Eye (tissue), 1 donor: Measurements from ENCODE around the gene PAPPA.
A peak's percentile ranks its signal among the peaks of the same experiment; 100 is the strongest.

Experiments used
- DNase-seq: peaks from one replicate; pipeline ENCODE4 v3.0.0-alpha.2; 2015

The PAPPA gene

DNA sequence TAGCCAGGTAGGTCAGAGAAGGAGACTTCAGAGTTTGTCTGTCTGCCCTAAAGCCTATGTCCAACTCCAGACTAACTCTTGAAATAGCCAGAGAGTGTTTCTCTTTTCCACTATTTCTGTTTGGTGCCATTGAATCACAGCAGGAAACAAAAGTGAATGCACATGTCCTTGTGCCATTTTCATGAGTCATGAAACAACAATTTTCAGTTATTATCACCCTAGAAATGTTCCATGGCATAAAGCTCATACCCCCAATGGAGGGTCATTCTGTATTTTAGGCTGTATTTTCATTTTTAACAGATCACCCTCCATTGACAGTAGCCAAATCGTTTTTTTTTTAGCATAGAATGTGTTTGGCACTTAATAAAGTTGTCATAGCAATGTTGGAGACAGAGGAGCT, 124.7 kb downstream of the PAPPA start:
- DNase-seq: no peak

DNA sequence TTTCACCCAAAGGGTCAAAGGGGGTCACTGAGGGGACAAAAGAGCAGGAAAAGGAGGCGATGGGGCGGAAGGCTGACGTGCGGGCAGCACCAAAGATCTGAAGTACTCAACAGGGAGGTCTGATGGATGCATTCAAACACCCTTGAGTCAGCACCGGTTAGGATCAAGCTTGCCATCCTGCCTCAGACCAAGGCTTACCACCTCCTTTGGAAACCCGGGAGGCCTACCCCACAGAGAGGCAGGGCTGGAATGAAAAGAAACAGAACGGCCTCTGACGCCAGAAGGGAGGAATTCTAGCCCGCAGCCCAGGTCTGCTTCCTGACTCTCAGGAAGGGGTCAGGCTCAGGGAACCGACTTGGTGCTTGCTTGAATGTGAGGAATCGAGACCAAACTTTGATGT, 125.6 kb downstream of the PAPPA start:
- peak; percentile 91 for DNase-seq

DNA sequence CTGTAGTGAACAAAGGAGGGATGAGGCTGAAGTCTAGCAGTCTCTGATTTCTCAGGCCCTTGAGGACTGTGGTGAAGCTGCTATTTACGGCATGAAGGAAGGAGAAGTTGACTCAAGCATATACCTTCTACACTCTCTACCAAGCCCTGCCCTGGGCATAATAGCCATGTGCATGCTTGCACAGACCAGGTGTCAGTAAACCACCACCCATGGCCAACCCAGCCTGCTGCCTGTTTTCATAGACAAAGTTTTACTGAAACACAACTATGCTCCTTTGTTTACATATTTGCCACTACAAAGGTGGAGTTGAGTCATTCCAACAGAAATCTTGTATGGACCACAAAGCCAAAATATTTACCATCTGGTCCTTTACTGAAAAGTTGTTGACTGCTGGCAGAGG, 126.9 kb downstream of the PAPPA start:
- DNase-seq: no peak

DNA sequence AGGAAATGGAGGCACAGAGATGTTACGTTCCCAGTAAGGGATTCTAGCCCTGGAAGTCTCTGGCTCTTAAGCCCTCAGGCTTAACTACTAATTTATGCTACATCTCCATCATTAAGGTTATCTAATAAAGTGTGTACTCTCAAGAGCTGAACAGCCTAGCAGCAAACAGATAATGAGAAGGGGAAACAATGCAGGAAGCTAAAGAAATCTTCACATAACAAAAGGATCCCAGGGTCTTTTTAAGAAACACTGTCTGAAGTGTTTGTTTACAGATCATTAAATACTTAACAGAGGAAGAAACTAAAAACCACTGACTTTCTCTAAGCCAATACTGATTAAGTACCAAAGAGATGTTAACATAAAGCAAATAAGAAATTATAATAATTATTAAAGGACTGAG, 129.0 kb downstream of the PAPPA start:
- DNase-seq: no peak

DNA sequence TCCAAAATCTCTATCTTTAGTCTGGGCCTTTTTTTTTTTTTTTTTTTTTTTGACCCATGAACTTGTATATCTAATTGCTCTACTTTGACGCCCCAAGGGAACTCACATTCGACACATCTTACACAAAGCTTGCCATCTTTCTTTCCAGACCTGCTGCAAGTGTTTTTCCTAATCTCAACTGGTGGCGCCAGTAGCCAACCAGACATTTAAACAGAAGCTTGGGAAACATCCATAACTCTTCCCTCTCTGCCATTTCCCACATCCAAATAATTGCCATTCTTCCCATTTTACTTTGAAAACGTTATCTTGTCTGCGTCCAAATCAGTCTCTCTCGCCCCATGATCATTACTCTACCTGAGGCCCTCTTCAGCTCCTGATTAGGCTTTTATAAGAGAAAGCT, 130.9 kb downstream of the PAPPA start:
- no peak for DNase-seq

DNA sequence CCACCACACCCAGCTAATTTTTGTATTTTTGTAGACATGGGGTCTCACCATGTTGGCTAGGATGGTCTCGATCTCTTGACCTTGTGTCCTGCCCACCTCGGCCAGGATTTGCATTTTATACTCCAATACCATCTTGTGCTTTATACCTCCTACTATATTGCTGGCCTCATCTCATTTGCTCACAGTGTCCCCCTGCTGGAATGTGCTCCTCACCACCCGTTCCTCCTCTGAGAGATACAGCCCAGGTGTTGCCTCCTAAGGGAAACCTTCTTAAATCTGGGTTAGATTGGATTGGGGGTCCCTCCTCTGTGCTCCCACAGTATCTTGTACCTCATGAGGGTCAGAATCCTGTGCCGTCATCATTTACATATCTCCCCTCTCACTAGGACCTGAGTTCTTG, 131.7 kb downstream of the PAPPA start:
- DNase-seq: no peak

DNA sequence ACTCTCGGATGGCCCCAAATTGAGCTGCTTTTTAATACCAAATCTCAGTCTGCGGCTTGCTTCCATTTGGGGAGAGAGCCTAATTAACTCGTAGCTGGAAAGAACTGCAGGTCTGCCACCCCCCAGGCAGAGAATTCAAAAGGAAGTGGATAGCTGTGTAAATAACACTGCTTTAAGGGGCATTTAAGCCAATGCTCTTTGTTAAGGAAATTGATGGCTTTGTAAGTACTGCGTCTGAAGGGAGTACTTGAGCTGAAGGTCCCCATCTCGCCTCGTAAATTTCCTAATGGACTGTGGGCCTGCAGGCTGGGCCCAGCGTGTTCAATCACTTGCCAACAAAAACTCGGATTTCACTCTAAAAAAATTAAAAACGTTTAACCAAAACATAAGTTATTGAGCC, 132.7 kb downstream of the PAPPA start:
- DNase-seq: no peak

DNA sequence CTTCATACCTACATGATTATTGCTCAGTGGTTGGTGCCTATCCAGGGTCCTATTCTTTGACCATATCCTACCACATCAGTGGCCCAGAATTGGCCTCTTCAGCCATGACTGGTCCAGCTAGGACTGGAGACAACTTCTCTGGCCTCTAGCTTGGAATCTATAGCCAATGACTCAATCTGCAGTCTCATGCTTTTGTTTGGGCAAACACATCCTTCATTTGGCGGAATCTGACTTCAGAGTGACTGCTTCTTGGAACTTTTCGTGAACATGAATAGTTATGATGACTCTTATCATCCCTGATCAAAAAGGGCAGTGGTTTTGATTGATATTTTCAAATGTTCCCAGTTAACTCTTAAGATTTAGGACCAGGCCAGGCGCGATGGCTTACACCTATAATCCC, 134.1 kb downstream of the PAPPA start:
- DNase-seq: no peak

DNA sequence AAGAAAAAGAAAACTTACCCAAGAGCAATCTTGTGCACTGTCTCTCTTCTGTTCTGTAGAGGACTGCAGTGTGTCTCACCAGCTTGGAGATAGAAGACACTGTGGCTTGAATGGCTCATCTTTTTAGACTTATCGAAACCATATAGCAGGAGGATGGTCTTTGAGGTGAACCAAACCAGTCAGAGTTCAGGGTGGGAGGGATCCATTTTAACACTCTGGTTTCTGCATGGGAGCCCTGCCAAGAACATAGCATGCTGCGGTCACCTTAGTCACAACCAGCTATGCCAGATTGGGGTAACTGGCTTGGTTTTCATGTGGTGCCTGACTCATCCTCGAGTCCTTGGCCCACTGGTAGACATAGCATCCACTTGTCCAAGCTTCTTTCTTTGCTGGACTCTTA, 135.1 kb downstream of the PAPPA start:
- no peak for DNase-seq

DNA sequence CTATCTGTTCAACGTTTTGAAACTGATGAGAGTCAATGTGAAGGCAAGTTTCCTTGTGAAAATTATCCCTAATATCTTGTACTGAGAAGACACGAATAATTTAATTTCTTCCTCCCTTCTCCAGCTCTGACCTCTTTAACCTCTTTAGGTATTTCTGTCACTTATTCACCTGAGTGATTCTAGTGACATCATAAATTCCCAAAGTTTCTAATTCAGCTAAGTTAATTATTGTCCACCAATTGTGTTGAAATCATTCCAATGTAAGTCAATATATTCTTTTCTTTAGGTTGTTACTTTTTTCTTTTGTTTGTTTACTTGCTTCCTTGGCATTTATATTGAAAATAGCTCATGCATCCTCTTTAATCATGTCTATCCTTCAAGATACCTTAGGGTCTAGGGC, 143.8 kb downstream of the PAPPA start:
- DNase-seq: no peak

DNA sequence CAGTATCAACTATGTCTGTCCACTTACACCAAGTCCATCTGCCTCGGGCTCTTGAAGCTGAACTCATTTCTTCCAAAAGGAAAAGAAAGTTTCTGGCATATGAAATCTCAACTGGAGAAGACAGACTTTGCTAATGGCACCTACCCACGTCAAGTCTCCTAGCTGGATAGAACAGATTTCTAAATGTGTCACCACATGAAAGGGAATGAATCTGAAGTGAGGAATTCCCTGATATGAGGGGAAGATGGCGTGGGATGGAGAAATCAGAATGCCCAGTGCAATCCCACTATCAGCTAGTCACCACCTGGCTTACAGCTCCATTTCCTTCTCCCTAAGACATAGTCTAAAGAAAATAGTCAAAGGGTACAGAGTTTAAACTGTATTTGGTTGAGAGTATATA, 144.7 kb downstream of the PAPPA start:
- no peak for DNase-seq

DNA sequence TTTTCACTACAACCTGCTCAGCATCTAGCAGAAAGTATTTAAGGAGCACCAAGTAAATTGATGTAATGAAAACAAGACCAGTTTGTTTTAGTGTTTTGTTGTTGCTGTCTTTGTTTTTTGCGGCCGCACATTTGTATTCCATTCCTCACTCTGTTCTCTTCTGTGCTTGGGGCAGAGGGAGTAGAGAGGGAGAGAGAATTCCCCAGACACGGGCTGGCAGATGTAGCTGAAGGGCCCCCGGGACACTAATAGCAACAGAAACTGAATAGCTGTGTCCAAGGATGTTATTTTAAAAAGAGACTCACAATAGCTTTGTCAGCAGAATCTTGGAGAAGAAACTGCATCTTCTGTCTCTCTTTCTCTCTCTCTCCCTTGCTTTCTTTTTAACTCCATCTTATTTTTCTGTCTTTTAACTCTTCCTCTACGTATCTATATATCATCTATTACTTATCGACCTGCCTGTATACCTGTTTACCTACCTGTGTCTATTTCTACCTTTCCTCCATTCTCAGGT, 145.3 kb downstream of the PAPPA start:
- DNase-seq: no peak

DNA sequence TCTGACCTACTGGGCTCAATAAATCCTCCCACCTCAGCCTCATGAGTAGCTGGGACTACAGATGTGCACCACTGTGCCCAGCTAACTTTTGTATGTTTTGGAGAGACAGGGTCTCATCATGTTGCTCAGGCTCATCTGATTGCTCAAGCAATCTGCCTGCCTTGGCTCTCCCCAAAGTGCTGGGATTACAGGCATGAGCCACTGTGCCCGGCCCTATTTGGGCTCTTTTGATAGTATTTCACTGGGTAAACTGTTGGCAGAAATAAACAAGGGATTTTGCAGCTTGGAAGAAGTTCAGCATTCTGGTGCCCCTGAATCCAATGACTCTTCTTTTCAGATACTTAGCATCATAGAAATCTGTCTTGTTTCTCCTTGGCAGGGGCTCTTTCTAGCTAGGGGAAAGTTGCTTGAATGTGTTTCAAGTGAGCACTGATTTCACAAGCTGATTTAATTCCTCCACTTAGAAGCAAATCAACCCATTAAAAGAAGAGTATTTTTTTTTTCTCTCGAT, 146.8 kb downstream of the PAPPA start:
- no peak for DNase-seq

DNA sequence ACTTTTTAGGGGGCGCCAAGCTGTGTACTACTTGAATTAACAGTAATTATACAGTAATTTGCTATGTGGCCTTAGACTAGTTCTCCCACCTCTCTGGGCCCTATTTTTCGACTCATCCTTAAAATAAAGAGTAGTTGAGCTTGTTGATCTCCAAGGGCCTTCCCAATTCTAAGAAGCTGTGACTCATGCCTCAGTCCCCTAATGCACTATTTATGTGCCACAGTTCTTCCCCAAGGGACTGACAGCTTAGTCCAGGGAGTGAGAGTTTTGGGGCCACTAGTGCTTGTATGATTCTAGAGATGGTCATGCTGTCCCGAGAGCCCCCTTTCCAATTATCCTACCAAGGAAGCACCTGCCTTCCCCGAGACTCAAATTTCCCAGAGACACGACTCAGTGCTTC, 149.7 kb downstream of the PAPPA start:
- no peak for DNase-seq

DNA sequence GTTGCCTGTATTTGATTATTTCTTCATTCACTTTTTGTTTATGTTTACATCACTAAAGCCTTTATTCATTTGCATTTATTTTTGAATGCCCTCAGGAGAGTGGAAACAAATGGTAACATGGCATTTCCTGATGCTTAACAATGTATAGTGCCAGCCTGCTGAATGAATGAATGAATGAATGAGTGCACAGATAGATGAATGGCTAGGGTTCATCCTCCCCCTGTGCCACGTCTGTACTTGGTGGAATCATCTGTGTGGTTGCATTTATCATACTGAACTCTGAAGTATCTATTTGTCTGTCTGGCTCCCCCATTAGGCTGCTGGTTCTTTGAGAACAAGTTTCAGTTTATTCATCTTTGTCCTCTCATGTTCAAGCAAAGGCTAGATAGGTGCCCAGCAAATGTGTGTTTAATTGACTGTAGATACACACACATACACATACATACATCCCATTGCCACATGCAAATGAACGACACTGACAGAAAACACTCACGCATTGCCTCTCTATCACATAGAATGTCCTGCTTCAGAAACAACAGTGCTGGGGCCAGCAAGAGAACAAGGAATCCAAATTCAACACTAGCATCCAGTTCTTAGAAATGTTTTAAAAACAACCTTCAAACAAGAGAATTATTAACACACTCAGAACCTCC, 150.4 kb downstream of the PAPPA start:
- DNase-seq: no peak

DNA sequence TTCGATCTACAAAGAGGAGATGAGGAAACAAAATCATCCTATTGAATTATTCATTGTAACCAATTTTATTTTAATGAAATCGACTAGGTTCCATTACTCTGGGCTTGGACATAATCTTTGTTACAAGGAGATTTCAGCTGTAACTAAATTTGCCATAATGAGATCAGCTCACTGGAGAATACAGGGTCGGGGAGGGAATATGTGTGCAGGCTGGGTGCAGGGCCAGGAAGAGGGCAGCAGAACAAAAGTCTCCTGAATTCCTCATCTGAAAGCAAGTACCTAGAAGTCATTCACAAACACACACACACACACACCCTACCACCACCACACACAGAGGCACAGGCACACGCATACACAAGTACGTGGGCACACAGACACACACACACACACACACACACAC, 151.2 kb downstream of the PAPPA start:
- no peak for DNase-seq

DNA sequence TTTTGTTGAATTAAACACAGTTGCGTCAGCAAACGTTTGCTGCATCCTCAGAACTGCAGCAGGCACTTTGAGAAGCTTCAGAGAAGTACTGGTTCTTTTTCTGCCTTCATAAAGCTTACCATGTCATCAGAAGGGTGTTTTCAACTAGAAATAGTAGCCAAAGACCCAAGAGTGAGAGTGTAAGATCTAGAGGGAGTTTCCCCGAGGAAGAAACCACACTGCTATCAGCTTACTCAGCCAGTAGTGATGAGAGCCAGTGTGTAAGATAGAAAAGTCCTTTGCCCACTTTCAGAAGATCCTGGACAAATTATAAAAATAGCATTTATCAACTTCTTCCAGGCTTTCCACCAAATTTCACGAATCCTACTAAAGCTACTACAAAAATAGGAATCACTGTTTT, 154.5 kb downstream of the PAPPA start:
- no peak for DNase-seq

DNA sequence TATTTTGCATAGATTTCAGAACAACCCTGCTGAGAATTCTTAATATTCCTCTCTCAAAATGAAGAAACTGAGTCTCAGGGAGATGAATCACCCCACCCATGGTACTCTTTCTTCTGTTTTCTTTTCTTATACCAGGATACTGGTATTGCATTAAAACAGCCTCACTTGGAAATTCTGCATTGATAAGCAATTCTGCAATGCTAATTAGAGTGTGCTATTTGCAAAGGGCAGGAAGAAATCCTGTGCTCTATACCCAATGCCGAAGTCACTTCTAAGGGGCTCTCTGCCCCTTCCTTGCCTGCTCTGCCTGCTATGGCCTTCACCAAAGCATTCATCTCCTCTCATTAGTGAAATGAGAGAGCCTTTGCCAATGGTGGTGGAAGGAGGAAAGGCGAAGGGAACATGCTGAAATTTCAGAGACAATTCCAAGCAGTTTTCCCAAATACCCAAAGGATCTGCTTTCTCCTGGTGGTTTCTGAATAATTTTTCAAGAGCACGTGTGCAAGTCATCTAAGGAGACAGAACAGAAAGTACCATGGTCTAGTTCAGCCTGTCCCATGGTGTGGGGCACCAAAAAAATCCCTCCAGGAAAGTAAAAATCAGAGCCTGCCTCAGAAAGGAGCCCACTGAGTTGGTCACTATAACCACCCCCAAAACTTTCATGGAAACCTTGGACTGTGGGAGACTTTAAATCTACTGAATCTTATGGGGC, 156.5 kb downstream of the PAPPA start:
- no peak for DNase-seq

DNA sequence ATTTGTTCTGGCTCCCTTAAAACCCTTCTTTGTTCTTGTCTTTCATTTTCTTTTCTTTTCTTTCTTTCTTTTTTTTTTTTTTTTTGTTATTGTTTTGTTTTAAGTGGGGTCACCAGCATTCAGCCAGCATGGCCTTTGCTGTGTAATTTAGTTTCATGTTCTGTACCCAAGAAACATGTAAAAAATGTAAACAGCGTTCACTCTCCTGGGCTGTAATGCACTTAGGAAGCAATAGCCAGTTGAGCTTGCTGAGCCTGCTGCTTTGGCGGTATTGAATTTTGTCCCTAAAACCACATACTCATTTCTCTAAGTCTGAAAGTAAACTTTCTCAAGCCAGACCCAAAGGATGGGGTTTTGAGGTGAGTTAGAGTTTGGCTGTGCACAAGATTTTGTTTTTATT, 158.6 kb downstream of the PAPPA start:
- no peak for DNase-seq

DNA sequence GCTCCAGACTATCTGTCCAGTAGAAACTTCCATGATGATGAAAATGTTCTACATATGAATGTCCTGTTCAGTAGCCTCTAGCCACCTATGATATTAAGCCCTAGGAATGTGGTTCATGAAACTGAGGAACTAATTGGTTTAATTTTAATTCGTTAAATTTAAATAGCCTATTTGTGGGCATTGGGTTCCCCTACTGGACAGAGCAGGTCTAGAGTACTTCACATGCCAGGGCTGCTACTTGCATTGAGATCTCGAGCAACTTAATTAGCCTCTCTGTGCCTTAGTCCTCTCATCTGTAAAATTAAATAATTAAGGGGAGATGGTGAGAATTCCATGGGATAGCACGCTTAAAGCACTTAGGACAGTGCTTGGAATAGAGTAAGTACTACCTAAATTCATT, 160.0 kb downstream of the PAPPA start:
- DNase-seq: no peak

DNA sequence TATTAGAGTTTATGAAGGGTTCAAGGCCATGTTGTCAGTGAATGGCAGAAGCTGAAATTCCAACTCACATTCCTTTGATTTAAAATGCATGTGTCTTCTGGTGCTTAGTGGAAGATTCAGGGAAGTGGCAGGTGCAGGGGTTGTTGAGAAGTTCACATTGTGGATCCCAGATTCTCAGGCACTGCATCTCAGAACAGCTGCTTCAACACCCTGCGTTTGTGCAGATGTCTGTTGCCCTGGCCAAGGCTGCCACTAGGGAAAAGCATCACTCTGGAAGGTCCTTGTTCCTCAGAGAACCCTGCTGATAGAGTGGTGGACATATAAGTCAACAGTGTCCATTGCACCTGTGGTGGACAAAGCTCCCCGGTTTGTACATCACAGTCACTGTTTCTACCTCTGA, 162.7 kb downstream of the PAPPA start:
- no peak for DNase-seq

DNA sequence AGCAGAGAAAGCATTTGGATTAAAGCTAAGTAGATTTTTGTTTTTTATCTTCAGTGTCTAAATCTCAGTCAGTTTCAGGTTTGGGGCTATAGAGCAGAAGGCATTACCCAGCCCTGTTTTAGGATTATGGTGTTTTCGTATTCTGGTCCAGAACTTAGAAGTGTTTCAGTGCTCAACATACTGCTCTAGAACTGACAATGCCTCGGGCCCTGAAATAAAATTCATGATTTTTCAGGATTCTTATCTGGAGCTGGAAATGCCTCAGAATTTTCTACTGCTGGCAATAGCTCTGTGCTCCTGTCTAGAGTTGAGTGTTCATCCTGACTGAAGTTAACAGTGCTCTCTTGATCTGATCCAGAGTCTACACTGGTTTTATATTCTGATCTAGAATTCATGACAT, 163.9 kb downstream of the PAPPA start:
- no peak for DNase-seq

DNA sequence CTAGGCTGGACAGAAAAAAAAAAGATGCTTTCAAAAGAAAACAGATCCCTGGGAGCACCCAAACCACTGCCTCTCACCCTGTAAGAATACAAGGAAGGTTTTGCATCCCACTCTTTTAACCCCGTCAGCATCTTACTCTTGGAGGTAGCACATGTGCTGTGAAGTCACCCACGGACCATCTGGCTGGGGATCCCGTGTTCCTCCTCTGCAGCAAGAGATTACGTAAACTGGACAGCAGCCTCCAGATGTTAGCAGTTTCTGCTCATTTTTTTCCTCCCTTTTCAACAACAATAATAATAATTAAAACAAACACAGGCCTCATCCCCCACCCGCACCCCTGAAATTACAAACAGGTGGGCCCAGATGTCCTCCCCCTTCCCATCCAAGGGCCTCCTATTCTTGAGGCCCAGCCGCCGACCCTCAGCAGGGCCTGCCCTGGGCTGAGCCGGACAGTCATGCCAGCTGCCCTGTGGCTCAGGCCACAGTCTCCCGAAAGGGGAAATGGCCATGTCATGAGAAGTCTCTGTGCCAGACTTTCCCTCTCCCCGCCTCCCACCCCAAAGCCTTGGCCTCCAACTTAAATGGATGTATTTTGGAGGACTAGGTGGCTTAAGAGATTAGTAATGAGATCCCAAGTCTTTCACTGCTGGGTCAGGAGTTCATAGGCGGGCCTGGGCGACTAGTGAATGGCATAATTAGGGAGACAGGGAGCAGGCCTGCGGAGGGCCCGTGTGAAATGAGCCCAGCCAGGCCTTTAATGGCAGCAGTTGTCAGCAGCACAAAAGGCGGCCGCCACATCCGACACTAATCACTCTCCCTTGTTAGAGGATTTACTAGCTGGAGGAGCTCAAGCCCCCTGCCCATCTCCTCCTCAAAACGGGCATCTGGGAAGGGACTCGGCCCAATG, 165.1 kb downstream of the PAPPA start:
- peak; percentile 89 for DNase-seq

DNA sequence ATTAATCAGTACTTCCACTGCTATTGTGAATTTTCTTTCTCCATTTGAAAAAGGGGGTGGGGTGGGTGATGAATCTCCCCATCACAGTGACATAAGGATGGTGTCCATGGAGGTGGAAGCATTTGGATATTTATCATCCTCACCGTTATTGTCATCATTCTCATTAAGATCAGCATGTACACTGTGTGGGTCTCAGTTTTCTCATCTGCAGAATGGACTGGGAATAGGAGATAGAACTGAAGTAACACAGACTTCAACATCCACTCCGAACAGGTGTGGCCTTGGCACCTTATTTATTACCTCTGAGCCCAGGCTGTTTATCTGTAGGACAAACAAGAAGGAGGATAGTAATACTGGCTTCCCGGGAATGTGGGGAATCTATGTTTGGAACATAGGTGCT, 165.9 kb downstream of the PAPPA start:
- DNase-seq: no peak
